SH-SY5Y (cell line): Measurements from ENCODE around the gene ZAR1.

ENCODE experiments used
- GATA2 ChIP-seq: IDR thresholded peaks from 2 replicates; pipeline ENCODE4 v1.6.1; 2011; ENCODE audit warnings: mild to moderate bottlenecking, low read depth, low read length
- GATA3 ChIP-seq: IDR thresholded peaks from 2 replicates; pipeline ENCODE4 v1.6.1; 2011; ENCODE audit warnings: low read depth, mild to moderate bottlenecking, low read length, moderate library complexity

GRCh38 chr4:48499551-48500066 lies 9.6 kb downstream of the ZAR1 start:
- TF ChIP-seq GATA3 (no peak), GATA2 (no peak)
